Spinal cord (tissue), 10 donors: Measurements from ENCODE around the gene PRAMEF13. TPM values are rescaled to one million over a fixed set of nuclear protein-coding genes. Genes with fewer than 3 reads are reported as not detected.
"Not testable (repeated sequence)": the region's sequence is repeated elsewhere in the genome, so short reads cannot be mapped to it uniquely, and the experiment has no call there.

Experiments used
- DNase-seq, 6 donors: peaks; one replicate each; pipeline versions ENCODE4 v3.0.0 to v3.0.0-alpha.2; 2013 to 2015; ENCODE audit warnings: low spot score in 6 of 6, low read depth in 4 of 6
- H3K27ac ChIP-seq: one replicate; pipeline ENCODE4 v1.5.1; 2013; ENCODE audit warnings: low read depth, low read length, control low read depth
- H3K27me3 ChIP-seq: one replicate; pipeline ENCODE4 v1.6.1; 2013; ENCODE audit warnings: low read length; ENCODE audit not compliant: control insufficient read depth, insufficient read depth
- H3K36me3 ChIP-seq: one replicate; pipeline ENCODE4 v1.6.1; 2013; ENCODE audit warnings: low read length; ENCODE audit not compliant: control insufficient read depth, insufficient read depth
- H3K4me1 ChIP-seq: one replicate; pipeline ENCODE4 v1.6.1; 2013; ENCODE audit warnings: low read length; ENCODE audit not compliant: control insufficient read depth, insufficient read depth
- H3K4me3 ChIP-seq: one replicate; pipeline ENCODE4 v1.5.1; 2013; ENCODE audit warnings: low read depth, low read length, control low read depth
- H3K9me3 ChIP-seq: one replicate; pipeline ENCODE4 v1.6.1; 2013; ENCODE audit warnings: low read length; ENCODE audit not compliant: control insufficient read depth, insufficient read depth
- WGBS: methylation state at CpG from one replicate; pipeline ENCODE4 v1.1.5; 2013; ENCODE audit warnings: missing lambda C conversion rate; ENCODE audit not compliant: insufficient coverage; 5-methylcytosine and 5-hydroxymethylcytosine counted together
- polyA plus RNA-seq, 2 donors: library from polyadenylated mRNA; unstranded; fragments of 120-200 nt; gene quantifications; one replicate each; pipeline ENCODE4 v1.2.1, GENCODE V29; 2013; ENCODE audit not compliant: insufficient read length in 2 of 2
- total RNA-seq, 2 donors: library from RNA; depleted of rRNA in 1 of 2; stranded (reverse); fragments of 120-200 nt in 1 of 2; fragments of >200 nt in 1 of 2; gene quantifications; one replicate each; pipeline versions ENCODE4 v1.2.3 to v1.2.4, GENCODE V29; 2013 to 2014
- donor health status: healthy.

The PRAMEF13 gene
- total and polyA plus RNA-seq, 4 donors: not detected

- DNase-seq, H3K4me1 ChIP-seq, H3K27ac ChIP-seq, H3K9me3 ChIP-seq, H3K36me3 ChIP-seq, H3K4me3 ChIP-seq, H3K27me3 ChIP-seq: not testable (repeated sequence)
- no CpG with 5 or more reads among the region's 7 CpGs for WGBS
These were observed 15.4 kb upstream of the PRAMEF13 start for GRCh38 chr1:13216619-13217018.

GRCh38 chr1:13208712-13209111 lies 7.5 kb upstream of the PRAMEF13 start:
- H3K9me3 ChIP-seq, H3K27ac ChIP-seq, H3K36me3 ChIP-seq, H3K4me3 ChIP-seq, H3K4me1 ChIP-seq, H3K27me3 ChIP-seq, DNase-seq: not testable (repeated sequence)
- WGBS: no CpG with 5 or more reads among the region's 9 CpGs

GRCh38 chr1:13171548-13171947 lies 29.7 kb downstream of the PRAMEF13 start, which contains the start of gene PRAMEF9:
PRAMEF9 (plus strand) TSS chr1:13171848; CDS start chr1:13175281, 3,433 bp downstream.
- no CpG with 5 or more reads among the region's 2 CpGs for WGBS
- H3K9me3 ChIP-seq, DNase-seq, H3K27ac ChIP-seq, H3K27me3 ChIP-seq, H3K4me1 ChIP-seq, H3K36me3 ChIP-seq, H3K4me3 ChIP-seq: not testable (repeated sequence)

GRCh38 chr1:13165531-13165930 lies 35.7 kb downstream of the PRAMEF13 start, which contains the start of gene HNRNPCL4:
HNRNPCL4 (minus strand) TSS chr1:13165631; CDS start chr1:13165467, 164 bp downstream.
- not testable (repeated sequence) for H3K27ac ChIP-seq, H3K4me1 ChIP-seq, H3K9me3 ChIP-seq, DNase-seq, H3K36me3 ChIP-seq, H3K27me3 ChIP-seq, H3K4me3 ChIP-seq
- no CpG with 5 or more reads among the region's 8 CpGs for WGBS

GRCh38 chr1:13155909-13156308 lies 45.3 kb downstream of the PRAMEF13 start, which contains the start of gene PRAMEF26:
PRAMEF26 (minus strand) TSS chr1:13156009; CDS start chr1:13153095, 2,914 bp downstream.
- not testable (repeated sequence) for H3K27me3 ChIP-seq, H3K27ac ChIP-seq, H3K9me3 ChIP-seq, H3K36me3 ChIP-seq, H3K4me3 ChIP-seq, DNase-seq, H3K4me1 ChIP-seq
- WGBS: no CpG with 5 or more reads among the region's 5 CpGs

Other genes with a start within 250 kb of the PRAMEF13 start
- gene PRAMEF27, start 144.8 kb downstream of the PRAMEF13 start, total RNA-seq: not detected
- gene PRAMEF27, start 144.8 kb downstream of the PRAMEF13 start, polyA plus RNA-seq: not detected
- not detected for gene HNRNPCL3, start 140.6 kb downstream of the PRAMEF13 start, total RNA-seq
- gene HNRNPCL3, start 140.6 kb downstream of the PRAMEF13 start, polyA plus RNA-seq: not detected
- not detected for gene PRAMEF25, start 130.6 kb downstream of the PRAMEF13 start, total RNA-seq
- gene PRAMEF25, start 130.6 kb downstream of the PRAMEF13 start, polyA plus RNA-seq: not detected
- not detected for gene HNRNPCL2, start 84.6 kb downstream of the PRAMEF13 start, total RNA-seq
- under 1 TPM in 1 of 2 donors, not detected in 1; 0.27 TPM for gene HNRNPCL2, start 84.6 kb downstream of the PRAMEF13 start, polyA plus RNA-seq
- gene PRAMEF26, start 45.4 kb downstream of the PRAMEF13 start, total RNA-seq: not detected
- gene PRAMEF26, start 45.4 kb downstream of the PRAMEF13 start, polyA plus RNA-seq: not detected
- not detected for gene HNRNPCL4, start 35.8 kb downstream of the PRAMEF13 start, total RNA-seq
- gene HNRNPCL4, start 35.8 kb downstream of the PRAMEF13 start, polyA plus RNA-seq: under 1 TPM; 0.30 to 0.36 TPM
- not detected for gene PRAMEF9, start 29.6 kb downstream of the PRAMEF13 start, total RNA-seq
- gene PRAMEF9, start 29.6 kb downstream of the PRAMEF13 start, polyA plus RNA-seq: not detected
- gene PRAMEF18, start 24.7 kb upstream of the PRAMEF13 start, total RNA-seq: not detected
- gene PRAMEF18, start 24.7 kb upstream of the PRAMEF13 start, polyA plus RNA-seq: under 1 TPM in 1 of 2 donors, not detected in 1; 0.08 TPM
- not detected for gene PRAMEF5, start 52.8 kb upstream of the PRAMEF13 start, total RNA-seq
- not detected for gene PRAMEF5, start 52.8 kb upstream of the PRAMEF13 start, polyA plus RNA-seq
- gene PRAMEF8, start 83.7 kb upstream of the PRAMEF13 start, total RNA-seq: not detected
- gene PRAMEF8, start 83.7 kb upstream of the PRAMEF13 start, polyA plus RNA-seq: not detected
- gene PRAMEF33, start 102.1 kb upstream of the PRAMEF13 start, total RNA-seq: not detected
- gene PRAMEF33, start 102.1 kb upstream of the PRAMEF13 start, polyA plus RNA-seq: not detected
- gene PRAMEF15, start 114.2 kb upstream of the PRAMEF13 start, total RNA-seq: not detected
- gene PRAMEF15, start 114.2 kb upstream of the PRAMEF13 start, polyA plus RNA-seq: not detected
- gene PRAMEF14, start 145.7 kb upstream of the PRAMEF13 start, total RNA-seq: not detected
- gene PRAMEF14, start 145.7 kb upstream of the PRAMEF13 start, polyA plus RNA-seq: not detected
- not detected for gene PRAMEF19, start 170.5 kb upstream of the PRAMEF13 start, total RNA-seq
- gene PRAMEF19, start 170.5 kb upstream of the PRAMEF13 start, polyA plus RNA-seq: not detected
- gene PRAMEF17, start 188.2 kb upstream of the PRAMEF13 start, total RNA-seq: not detected
- gene PRAMEF17, start 188.2 kb upstream of the PRAMEF13 start, polyA plus RNA-seq: not detected
- not detected for gene PRAMEF20, start 209.0 kb upstream of the PRAMEF13 start, total RNA-seq
- not detected for gene PRAMEF20, start 209.0 kb upstream of the PRAMEF13 start, polyA plus RNA-seq